ENCODE measurements around the gene AGBL3. TPM values are rescaled to one million over a fixed set of nuclear protein-coding genes. Genes with fewer than 3 reads are reported as not detected.
"Not testable (repeated sequence)": the region's sequence is repeated elsewhere in the genome, so short reads cannot be mapped to it uniquely, and the experiment has no call there.

Gene AGBL3
- total RNA-seq, 2 experiments from 2014 or later, result 2.2 to 2.5 TPM

GRCh38 chr7:135035252-135035651 is 48.9 kb downstream of the AGBL3 start:
- H3K27me3 ChIP-seq (ENCODE audit: control insufficient read depth in 1 of 2, insufficient read depth in 2 of 2, low read length in 2 of 2), result no peaks in the 10 kb centered on the region
- no peaks in the 10 kb centered on the region for H3K9me3 Mint-ChIP-seq
- CTCF ChIA-PET, result no interaction called here
- no peak for DNase-seq
- POLR2A ChIA-PET, result interaction anchor here (0.6 kb wide), 1 partner anchor 28 kb away, joined by 3 read pairs; no protein-coding TSS in a partner anchor
- no peak for TF ChIP-seq CTCF (IDR thresholded peaks at IDR 0.05)
- intact Hi-C loops (cut with DNase I, micrococcal nuclease), result no loop called here
- no peak for ATAC-seq (ENCODE audit: poor library complexity)
- H3K36me3 Mint-ChIP-seq (ENCODE audit: low read depth), result no peaks in the 10 kb centered on the region
- no peaks in the 10 kb centered on the region for H3K4me1 ChIP-seq (ENCODE audit: insufficient read depth, low read length)
- no peaks in the 10 kb centered on the region for H3K9me3 ChIP-seq (ENCODE audit: control insufficient read depth in 1 of 2, insufficient read depth in 1 of 2, low read length in 2 of 2)
- no peak overlapping the region for H3K4me3 Mint-ChIP-seq
- no peaks in the 10 kb centered on the region for H3K4me1 Mint-ChIP-seq (ENCODE audit: low read depth)
- H3K27me3 Mint-ChIP-seq, result peaks cover 5% of the 10 kb centered on the region
- H3K27ac Mint-ChIP-seq, result no peak overlapping the region
- no peak overlapping the region for H3K4me3 ChIP-seq (ENCODE audit: low read length)
- H3K27ac ChIP-seq (ENCODE audit: low read depth in 1 of 2, low read length in 2 of 2), result no peak overlapping the region
- no peaks in the 10 kb centered on the region for H3K36me3 ChIP-seq (ENCODE audit: insufficient read depth, low read length)

GRCh38 chr7:135067017-135067416 is 80.7 kb downstream of the AGBL3 start:
- H3K36me3 Mint-ChIP-seq (ENCODE audit: low read depth); H3K27ac Mint-ChIP-seq; intact Hi-C loops (cut with DNase I, micrococcal nuclease); H3K36me3 ChIP-seq (ENCODE audit: insufficient read depth, low read length); H3K27me3 Mint-ChIP-seq; H3K4me3 Mint-ChIP-seq; CTCF ChIA-PET; H3K27me3 ChIP-seq (ENCODE audit: control insufficient read depth in 1 of 2, insufficient read depth in 2 of 2, low read length in 2 of 2); ATAC-seq (ENCODE audit: poor library complexity); DNase-seq; H3K4me3 ChIP-seq (ENCODE audit: low read length); H3K4me1 Mint-ChIP-seq (ENCODE audit: low read depth); H3K9me3 Mint-ChIP-seq; H3K27ac ChIP-seq (ENCODE audit: low read depth in 1 of 2, low read length in 2 of 2); POLR2A ChIA-PET; H3K4me1 ChIP-seq (ENCODE audit: insufficient read depth, low read length): not testable (repeated sequence)
- peaks cover 0 to 13% of the 10 kb centered on the region in 2 experiments for H3K9me3 ChIP-seq (ENCODE audit: control insufficient read depth in 1 of 2, insufficient read depth in 1 of 2, low read length in 2 of 2)

GRCh38 chr7:135074096-135074495 is 87.8 kb downstream of the AGBL3 start:
- no peak for TF ChIP-seq CTCF (IDR thresholded peaks at IDR 0.05)
- Histone ChIP-seq H3K4me1 (ENCODE audit: insufficient read depth, low read length) (no peaks in the 10 kb centered on the region), H3K36me3 (ENCODE audit: insufficient read depth, low read length) (no peaks in the 10 kb centered on the region), H3K27me3 (ENCODE audit: control insufficient read depth in 1 of 2, insufficient read depth in 2 of 2, low read length in 2 of 2) (no peaks in the 10 kb centered on the region), H3K9me3 (ENCODE audit: control insufficient read depth in 1 of 2, insufficient read depth in 1 of 2, low read length in 2 of 2) (no peaks in the 10 kb centered on the region), H3K4me3 (ENCODE audit: low read length) (no peak overlapping the region), H3K27ac (ENCODE audit: low read depth in 1 of 2, low read length in 2 of 2) (no peak overlapping the region)
- no peaks in the 10 kb centered on the region for H3K4me1 Mint-ChIP-seq (ENCODE audit: low read depth)
- no peaks in the 10 kb centered on the region for H3K9me3 Mint-ChIP-seq
- no peaks in the 10 kb centered on the region for H3K27me3 Mint-ChIP-seq
- no peaks in the 10 kb centered on the region for H3K36me3 Mint-ChIP-seq (ENCODE audit: low read depth)
- no peak overlapping the region for H3K4me3 Mint-ChIP-seq
- CTCF ChIA-PET, result no interaction called here
- POLR2A ChIA-PET, result no interaction called here
- intact Hi-C loops (cut with DNase I, micrococcal nuclease), result no loop called here
- no peak overlapping the region for H3K27ac Mint-ChIP-seq
- DNase-seq, result no peak
- ATAC-seq (ENCODE audit: poor library complexity), result no peak

GRCh38 chr7:135074531-135074930 is 88.2 kb downstream of the AGBL3 start:
- Histone ChIP-seq H3K4me3 (ENCODE audit: low read length) (no peak overlapping the region), H3K4me1 (ENCODE audit: insufficient read depth, low read length) (no peaks in the 10 kb centered on the region), H3K27me3 (ENCODE audit: control insufficient read depth in 1 of 2, insufficient read depth in 2 of 2, low read length in 2 of 2) (no peaks in the 10 kb centered on the region), H3K36me3 (ENCODE audit: insufficient read depth, low read length) (no peaks in the 10 kb centered on the region), H3K9me3 (ENCODE audit: control insufficient read depth in 1 of 2, insufficient read depth in 1 of 2, low read length in 2 of 2) (no peaks in the 10 kb centered on the region), H3K27ac (ENCODE audit: low read depth in 1 of 2, low read length in 2 of 2) (no peak overlapping the region)
- Mint-ChIP-seq H3K27ac (no peak overlapping the region), H3K4me3 (no peak overlapping the region), H3K27me3 (no peaks in the 10 kb centered on the region), H3K9me3 (no peaks in the 10 kb centered on the region), H3K4me1 (ENCODE audit: low read depth) (no peaks in the 10 kb centered on the region), H3K36me3 (ENCODE audit: low read depth) (no peaks in the 10 kb centered on the region)
- no peak for DNase-seq
- CTCF ChIA-PET, result no interaction called here
- ATAC-seq (ENCODE audit: poor library complexity), result no peak
- intact Hi-C loops (cut with DNase I, micrococcal nuclease), result no loop called here
- POLR2A ChIA-PET, result no interaction called here
- no peak for TF ChIP-seq CTCF (IDR thresholded peaks at IDR 0.05)
